Suprapubic skin (tissue), 4 donors: ENCODE measurements around the gene SLC36A1. TPM values are rescaled to one million over a fixed set of nuclear protein-coding genes. Genes with fewer than 3 reads are reported as not detected.

Experiments used
- DNase-seq, 2 donors: peaks; one replicate each; pipeline ENCODE4 v3.0.0-alpha.2; 2019; ENCODE audit warnings: low spot score in 2 of 2
- H3K27ac ChIP-seq: fragments of 200-600 bp; sonication (generic); one replicate; pipeline ENCODE4 v1.5.1; 2019
- H3K27me3 ChIP-seq: fragments of 200-600 bp; sonication (generic); one replicate; pipeline ENCODE4 v1.5.1; 2019
- H3K36me3 ChIP-seq: fragments of 200-600 bp; sonication (generic); one replicate; pipeline ENCODE4 v1.5.1; 2019
- H3K4me1 ChIP-seq: fragments of 200-600 bp; sonication (generic); one replicate; pipeline ENCODE4 v1.5.1; 2019
- H3K4me3 ChIP-seq: fragments of 200-600 bp; sonication (generic); one replicate; pipeline ENCODE4 v1.5.1; 2019; ENCODE audit warnings: mild to moderate bottlenecking
- H3K9me3 ChIP-seq: fragments of 200-600 bp; sonication (generic); one replicate; pipeline ENCODE4 v1.5.1; 2019
- CTCF ChIP-seq, 2 donors: fragments of 200-600 bp in 1 of 2; fragments of 450-650 bp in 1 of 2; sonication (generic) in 1 of 2; IDR thresholded peaks; one replicate each; pipeline ENCODE4 v1.5.1; 2016 to 2019; ENCODE audit warnings: antibody characterized with exemption in 2 of 2, mild to moderate bottlenecking in 1 of 2, moderate library complexity in 1 of 2
- EP300 ChIP-seq: sonication (generic); formaldehyde crosslinking; IDR thresholded peaks from one replicate; pipeline ENCODE4 v1.6.1; 2017; ENCODE audit warnings: antibody characterized with exemption
- POLR2A ChIP-seq, 2 donors: fragments of 450-650 bp; IDR thresholded peaks; one replicate each; pipeline ENCODE4 v1.6.1; 2017; ENCODE audit warnings: antibody characterized with exemption in 2 of 2, mild to moderate bottlenecking in 2 of 2, moderate library complexity in 2 of 2
- POLR2AphosphoS5 ChIP-seq, 3 donors: sonication (generic); formaldehyde crosslinking; IDR thresholded peaks; one replicate each; pipeline ENCODE4 v1.6.1; 2017; ENCODE audit warnings: antibody characterized with exemption in 3 of 3
- WGBS: methylation state at CpG from one replicate; pipeline ENCODE4 v1.1.5; 2018; 5-methylcytosine and 5-hydroxymethylcytosine counted together
- total RNA-seq, 4 donors: library from RNA; depleted of rRNA; stranded (reverse); fragments of >200 nt; gene quantifications; one replicate each; pipeline ENCODE4 v1.1.0, GENCODE V29; 2016

SLC36A1 gene
- total RNA-seq, 4 donors from 2014 or later, result 7.2 to 16.5 (median 8.1) TPM

GRCh38 chr5:151532416-151532815 is 85.0 kb downstream of the SLC36A1 start:
- Histone ChIP-seq H3K4me3 (no peak overlapping the region), H3K4me1 (no peaks in the 10 kb centered on the region), H3K9me3 (no peaks in the 10 kb centered on the region), H3K27me3 (no peaks in the 10 kb centered on the region), H3K36me3 (peaks cover 42% of the 10 kb centered on the region), H3K27ac (no peak overlapping the region)
- whole genome bisulfite sequencing, result 91% methylated on average over 4 of the region's 4 CpGs
- TF ChIP-seq POLR2AphosphoS5 (IDR thresholded peaks at IDR 0.05) (no peak), CTCF (IDR thresholded peaks at IDR 0.05) (no peak), EP300 (no peak), POLR2A (IDR thresholded peaks at IDR 0.05) (no peak)
- DNase-seq, result no peak

GRCh38 chr5:151534350-151534749 is 86.9 kb downstream of the SLC36A1 start:
- Histone ChIP-seq H3K4me3 (no peak overlapping the region), H3K27me3 (no peaks in the 10 kb centered on the region), H3K27ac (no peak overlapping the region), H3K36me3 (peaks cover 37% of the 10 kb centered on the region), H3K4me1 (no peaks in the 10 kb centered on the region), H3K9me3 (no peaks in the 10 kb centered on the region)
- TF ChIP-seq EP300 (no peak), POLR2AphosphoS5 (IDR thresholded peaks at IDR 0.05) (no peak), POLR2A (IDR thresholded peaks at IDR 0.05) (no peak), CTCF (IDR thresholded peaks at IDR 0.05) (no peak)
- DNase-seq, result no peak
- WGBS, result 67% methylated on average over 9 of the region's 11 CpGs

GRCh38 chr5:151537044-151537443 is 89.6 kb downstream of the SLC36A1 start:
- Histone ChIP-seq H3K4me1 (no peaks in the 10 kb centered on the region), H3K36me3 (peaks cover 36% of the 10 kb centered on the region), H3K4me3 (no peak overlapping the region), H3K9me3 (no peaks in the 10 kb centered on the region), H3K27ac (no peak overlapping the region), H3K27me3 (no peaks in the 10 kb centered on the region)
- DNase-seq, result no peak
- TF ChIP-seq CTCF (IDR thresholded peaks at IDR 0.05), result no peak
- TF ChIP-seq POLR2AphosphoS5 (IDR thresholded peaks at IDR 0.05), result no peak
- no peak for TF ChIP-seq POLR2A (IDR thresholded peaks at IDR 0.05)
- no peak for TF ChIP-seq EP300
- 94% methylated on average over 4 of the region's 4 CpGs for WGBS

GRCh38 chr5:151541571-151541970 is 94.2 kb downstream of the SLC36A1 start:
- Histone ChIP-seq H3K27ac (no peak overlapping the region), H3K36me3 (peaks cover 35% of the 10 kb centered on the region), H3K4me1 (no peaks in the 10 kb centered on the region), H3K4me3 (no peak overlapping the region), H3K9me3 (no peaks in the 10 kb centered on the region), H3K27me3 (no peaks in the 10 kb centered on the region)
- TF ChIP-seq CTCF (IDR thresholded peaks at IDR 0.05), result no peak
- TF ChIP-seq POLR2AphosphoS5 (IDR thresholded peaks at IDR 0.05), result no peak
- no peak for TF ChIP-seq EP300
- TF ChIP-seq POLR2A (IDR thresholded peaks at IDR 0.05), result no peak
- DNase-seq, result no peak
- 89% methylated on average over 2 of the region's 2 CpGs for WGBS

Other genes starting within 250 kb of the SLC36A1 start
- gene CCDC69, start 223.5 kb upstream of the SLC36A1 start, total RNA-seq, result 10 to 100 TPM; 11.5 to 32.3 (median 26.8) TPM
- gene GM2A, start 194.4 kb upstream of the SLC36A1 start, total RNA-seq, result 100 to 1,000 TPM in 3 of 4 donors, 10 to 100 TPM in 1; 99.3 to 167 (median 126) TPM
- gene SLC36A3, start 143.8 kb upstream of the SLC36A1 start, total RNA-seq, result not detected
- gene SLC36A2, start 100.0 kb upstream of the SLC36A1 start, total RNA-seq, result not detected
- 100 to 1,000 TPM; 107 to 205 (median 164) TPM for gene FAT2, start 143.7 kb downstream of the SLC36A1 start, total RNA-seq
- 100 to 1,000 TPM; 265 to 337 (median 270) TPM for gene SPARC, start 239.3 kb downstream of the SLC36A1 start, total RNA-seq